Measurements from ENCODE around the gene FAM222B. TPM values are rescaled to one million over a fixed set of nuclear protein-coding genes. Genes with fewer than 3 reads are reported as not detected.

The FAM222B gene
- total and polyA plus RNA-seq, 2 experiments from 2014 or later: 63.7 to 78.5 TPM

- Mint-ChIP-seq H3K27me3 (ENCODE audit: insufficient read depth, low read depth, poor library complexity) (peaks cover 29% of the 10 kb centered on the region), H3K4me1 (peaks cover 64% of the 10 kb centered on the region), H3K36me3 (ENCODE audit: low read depth) (peaks cover 69% of the 10 kb centered on the region), H3K9me3 (no peaks in the 10 kb centered on the region; the same call in 2 of the 3 replicates), H3K4me3 (peak overlapping the region; percentile 51), H3K27ac (peak overlapping the region; percentile 91)
- Histone ChIP-seq H4K20me1 (replicated peaks; ENCODE audit: insufficient read depth) (peaks cover 5% of the 10 kb centered on the region; the same call in 1 of the 2 replicates), H3F3A (replicated peaks; ENCODE audit: low read depth) (peaks cover 55% of the 10 kb centered on the region), H3K4me1 (ENCODE audit: insufficient read depth) (peaks cover 52% of the 10 kb centered on the region), H3K4me2 (peak overlapping the region; percentile 50), H3K27me3 (ENCODE audit: insufficient read depth) (no peaks in the 10 kb centered on the region), H3K36me3 (ENCODE audit: insufficient read depth) (0 out of 2 replicates have a peak, but pooled peaks cover 5% of the 10 kb centered on the region), H3K9me2 (ENCODE audit: insufficient read depth) (no peaks in the 10 kb centered on the region), H3K79me2 (replicated peaks; ENCODE audit: insufficient read depth) (peaks cover 24% of the 10 kb centered on the region), H3K27ac (ENCODE audit: low read depth) (peak overlapping the region; percentile 98), H3K4me3 (peak overlapping the region; percentile 31), H2AFZ (no peak overlapping the region)
- TF ChIP-seq NANOG (IDR thresholded peaks at IDR 0.05; ENCODE audit: borderline replicate concordance) (peak; percentile 98), EZH2phosphoT487 (IDR thresholded peaks at IDR 0.05; ENCODE audit: unreplicated experiment) (no peak), ETS1 (IDR thresholded peaks at IDR 0.05) (peak; percentile 93)
- DNase-seq (ENCODE audit: low spot score): peak; percentile 89
- ATAC-seq: peak; percentile 78
Measured at GRCh38 chr17:28760601-28761562, 81.7 kb downstream of the FAM222B start.

- Mint-ChIP-seq H3K27ac (peak overlapping the region; percentile 91), H3K4me1 (peaks cover 67% of the 10 kb centered on the region), H3K36me3 (ENCODE audit: low read depth) (peaks cover 57% of the 10 kb centered on the region), H3K27me3 (ENCODE audit: insufficient read depth, low read depth, poor library complexity) (peaks cover 32% of the 10 kb centered on the region), H3K9me3 (no peaks in the 10 kb centered on the region; the same call in 2 of the 3 replicates), H3K4me3 (no peak overlapping the region)
- Histone ChIP-seq H3K79me2 (replicated peaks; ENCODE audit: insufficient read depth) (peaks cover 19% of the 10 kb centered on the region), H3K4me1 (ENCODE audit: insufficient read depth) (peaks cover 52% of the 10 kb centered on the region), H3K4me2 (peak overlapping the region; percentile 50; the same call in 1 of the 2 replicates), H2AFZ (no peak overlapping the region), H3K9me2 (ENCODE audit: insufficient read depth) (no peaks in the 10 kb centered on the region), H3K4me3 (no peak overlapping the region), H4K20me1 (replicated peaks; ENCODE audit: insufficient read depth) (peaks cover 7% of the 10 kb centered on the region; the same call in 1 of the 2 replicates), H3K36me3 (ENCODE audit: insufficient read depth) (peaks cover 5% of the 10 kb centered on the region; the same call in 1 of the 2 replicates), H3K27me3 (ENCODE audit: insufficient read depth) (no peaks in the 10 kb centered on the region), H3K27ac (ENCODE audit: low read depth) (peak overlapping the region; percentile 98), H3F3A (replicated peaks; ENCODE audit: low read depth) (peaks cover 55% of the 10 kb centered on the region)
- no peak for ATAC-seq
- no peak for DNase-seq (ENCODE audit: low spot score)
- TF ChIP-seq EZH2phosphoT487 (IDR thresholded peaks at IDR 0.05; ENCODE audit: unreplicated experiment): no peak
- no peak for TF ChIP-seq EZH2 (IDR thresholded peaks at IDR 0.05; ENCODE audit: low read depth, unreplicated experiment)
- TF ChIP-seq ETS1 (IDR thresholded peaks at IDR 0.05): no peak
- TF ChIP-seq STAT1 (IDR thresholded peaks at IDR 0.05; ENCODE audit: unreplicated experiment): no peak
- TF ChIP-seq POLR2AphosphoS5 (IDR thresholded peaks at IDR 0.05; ENCODE audit: low read depth): no peak
- TF ChIP-seq REST (IDR thresholded peaks at IDR 0.05; ENCODE audit: unreplicated experiment): no peak
- TF ChIP-seq ZNF114 (CRISPR knock-in tag; IDR thresholded peaks at IDR 0.05): no peak
- no peak for TF ChIP-seq NANOG (IDR thresholded peaks at IDR 0.05; ENCODE audit: borderline replicate concordance)
- TF ChIP-seq CTCF (conservative IDR thresholded peaks at IDR 0.05; ENCODE audit: low read depth in 2 of 2): no peak
- TF ChIP-seq CREB1 (CRISPR knock-in tag; IDR thresholded peaks at IDR 0.05; ENCODE audit: low read depth): no peak
Measured at GRCh38 chr17:28759256-28759865, 83.2 kb downstream of the FAM222B start.
